Neural crest cell (in vitro differentiated cells): ENCODE results near the gene PSKH1. TPM values are rescaled to one million over a fixed set of nuclear protein-coding genes. Genes with fewer than 3 reads are reported as not detected.

Experiments used
- DNase-seq: peaks from one replicate; pipeline ENCODE4 v3.0.0; 2021; ENCODE audit warnings: low read depth, mixed read lengths, low spot score
- H3K27ac Mint-ChIP-seq: one replicate; pipeline ENCODE4 v1.8.0; 2021; ENCODE audit warnings: mild to moderate bottlenecking, mixed read lengths; ENCODE audit not compliant: unreplicated experiment
- H3K27me3 Mint-ChIP-seq: 2 replicates; pipeline ENCODE4 v1.8.0; 2021; ENCODE audit warnings: low read depth, mild to moderate bottlenecking, mixed read lengths
- H3K36me3 Mint-ChIP-seq: 2 replicates; pipeline ENCODE4 v1.8.0; 2021; ENCODE audit warnings: low read depth, mild to moderate bottlenecking, mixed read lengths
- H3K4me1 Mint-ChIP-seq: 2 replicates; pipeline ENCODE4 v1.8.0; 2021; ENCODE audit warnings: mixed read lengths
- H3K4me3 Mint-ChIP-seq: one replicate; pipeline ENCODE4 v1.8.0; 2021; ENCODE audit warnings: mild to moderate bottlenecking, mixed read lengths
- H3K9me3 Mint-ChIP-seq: 2 replicates; pipeline ENCODE4 v1.8.0; 2021; ENCODE audit warnings: mixed read lengths
- total RNA-seq: library from RNA; stranded (reverse); gene quantifications from 2 replicates; pipeline ENCODE4 v1.2.1, GENCODE V29; 2021
- TF ChIP-seq, protein P1 (sequence below): fragments of 200-600 bp; sonication (generic); conservative IDR thresholded peaks from 2 replicates; pipeline ENCODE4 v1.5.0; 2021; ENCODE audit warnings: antibody characterized with exemption, mild to moderate bottlenecking

The PSKH1 gene
- total RNA-seq, 1 donor from 2014 or later = 41.5 TPM

GRCh38 chr16:67945392-67945933 lies 52.4 kb downstream of the PSKH1 start:
- DNase-seq = no peak
- Mint-ChIP-seq H3K27me3 (no peaks in the 10 kb centered on the region), H3K27ac (peak overlapping the region; percentile 6), H3K4me3 (peak overlapping the region; percentile 27), H3K36me3 (no peaks in the 10 kb centered on the region), H3K9me3 (no peaks in the 10 kb centered on the region), H3K4me1 (peaks cover 9% of the 10 kb centered on the region)
- TF ChIP-seq, protein P1, sequence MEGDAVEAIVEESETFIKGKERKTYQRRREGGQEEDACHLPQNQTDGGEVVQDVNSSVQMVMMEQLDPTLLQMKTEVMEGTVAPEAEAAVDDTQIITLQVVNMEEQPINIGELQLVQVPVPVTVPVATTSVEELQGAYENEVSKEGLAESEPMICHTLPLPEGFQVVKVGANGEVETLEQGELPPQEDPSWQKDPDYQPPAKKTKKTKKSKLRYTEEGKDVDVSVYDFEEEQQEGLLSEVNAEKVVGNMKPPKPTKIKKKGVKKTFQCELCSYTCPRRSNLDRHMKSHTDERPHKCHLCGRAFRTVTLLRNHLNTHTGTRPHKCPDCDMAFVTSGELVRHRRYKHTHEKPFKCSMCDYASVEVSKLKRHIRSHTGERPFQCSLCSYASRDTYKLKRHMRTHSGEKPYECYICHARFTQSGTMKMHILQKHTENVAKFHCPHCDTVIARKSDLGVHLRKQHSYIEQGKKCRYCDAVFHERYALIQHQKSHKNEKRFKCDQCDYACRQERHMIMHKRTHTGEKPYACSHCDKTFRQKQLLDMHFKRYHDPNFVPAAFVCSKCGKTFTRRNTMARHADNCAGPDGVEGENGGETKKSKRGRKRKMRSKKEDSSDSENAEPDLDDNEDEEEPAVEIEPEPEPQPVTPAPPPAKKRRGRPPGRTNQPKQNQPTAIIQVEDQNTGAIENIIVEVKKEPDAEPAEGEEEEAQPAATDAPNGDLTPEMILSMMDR = no peak

GRCh38 chr16:67946128-67946569 lies 53.1 kb downstream of the PSKH1 start:
- Mint-ChIP-seq H3K27ac (no peak overlapping the region), H3K4me3 (no peak overlapping the region), H3K4me1 (peaks cover 9% of the 10 kb centered on the region), H3K36me3 (no peaks in the 10 kb centered on the region), H3K9me3 (no peaks in the 10 kb centered on the region), H3K27me3 (no peaks in the 10 kb centered on the region)
- TF ChIP-seq, protein P1 = no peak
- no peak for DNase-seq

GRCh38 chr16:67946966-67947558 lies 54.0 kb downstream of the PSKH1 start:
- Mint-ChIP-seq H3K27me3 (no peaks in the 10 kb centered on the region), H3K27ac (peak overlapping the region; percentile 43)

DNA sequence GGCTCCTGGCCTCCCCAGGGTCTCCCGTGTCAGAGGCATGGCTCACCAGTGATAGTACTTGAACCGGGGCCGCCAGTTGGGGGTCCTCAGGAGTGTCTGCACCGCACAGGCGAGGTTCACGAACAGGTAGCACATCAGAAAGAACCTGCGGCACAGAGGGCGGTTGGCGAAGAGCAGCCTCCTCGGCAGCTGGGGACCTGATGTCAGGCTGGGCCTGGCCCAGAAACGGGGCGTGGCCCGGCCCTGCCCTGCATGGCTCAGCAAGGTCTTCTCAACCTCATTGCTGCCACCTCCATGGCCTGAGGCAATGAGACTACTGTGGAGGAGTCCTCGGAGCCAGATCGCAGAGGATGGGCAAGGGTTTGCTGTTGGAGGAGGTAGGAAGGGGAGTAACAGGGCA lies 55.0 kb downstream of the PSKH1 start:
- no peak overlapping the region for H3K4me3 Mint-ChIP-seq
- H3K36me3 Mint-ChIP-seq = no peaks in the 10 kb centered on the region
- H3K4me1 Mint-ChIP-seq = no peaks in the 10 kb centered on the region
- H3K27me3 Mint-ChIP-seq = no peaks in the 10 kb centered on the region
- no peaks in the 10 kb centered on the region for H3K9me3 Mint-ChIP-seq
- H3K27ac Mint-ChIP-seq = no peak overlapping the region
- TF ChIP-seq, protein P1 = no peak
- DNase-seq = no peak

More at GRCh38 chr16:67946966-67947558, 54.0 kb downstream of the PSKH1 start:
- no peaks in the 10 kb centered on the region for H3K36me3 Mint-ChIP-seq
- no peak for DNase-seq
- no peak overlapping the region for H3K4me3 Mint-ChIP-seq
- TF ChIP-seq, protein P1 = no peak
- no peaks in the 10 kb centered on the region for H3K9me3 Mint-ChIP-seq
- peaks cover 3% of the 10 kb centered on the region for H3K4me1 Mint-ChIP-seq

- Mint-ChIP-seq H3K4me1 (no peaks in the 10 kb centered on the region), H3K27ac (no peak overlapping the region), H3K36me3 (no peaks in the 10 kb centered on the region), H3K4me3 (no peak overlapping the region), H3K27me3 (no peaks in the 10 kb centered on the region), H3K9me3 (no peaks in the 10 kb centered on the region)
- no peak for DNase-seq
- TF ChIP-seq, protein P1 = no peak
These were observed 56.6 kb downstream of the PSKH1 start for GRCh38 chr16:67949645-67950044.
